GM12878 (cell line): ENCODE data around the gene DIRAS1. TPM values are rescaled to one million over a fixed set of nuclear protein-coding genes. Genes with fewer than 3 reads are reported as not detected.

Experiments used
- ATAC-seq: fragments of 200-7000 bp; cut with Tn5 transposase; 3 replicates; pipeline ENCODE4 v1.9.1; 2020; ENCODE audit warnings: mild to moderate bottlenecking, moderate library complexity
- BruUV-seq: library from RNA; stranded (reverse); fragments of 400-500 nt; replicated peaks from 2 replicates; lab custom pipeline; 2021; lab: Mats Ljungman, UMichigan
- CTCF ChIA-PET: fragments of 300-600 bp; sonication (Branson Sonifier 250); formaldehyde crosslinking; extraction: SDS; loops from one replicate; lab custom pipeline; 2021; ENCODE audit warnings: inconsistent platforms; lab: Yijun Ruan, JAX
- POLR2A ChIA-PET: fragments of 350-600 bp; formaldehyde crosslinking; extraction: SDS; loops from one replicate; lab custom pipeline; 2021; ENCODE audit warnings: inconsistent platforms; lab: Charles Lee
- RAD21 ChIA-PET: fragments of 300-600 bp; sonication (Branson Sonifier 250); formaldehyde crosslinking; loops from one replicate; lab custom pipeline; 2023; ENCODE audit warnings: antibody characterized with exemption; ENCODE audit not compliant: unreplicated experiment; lab: Charles Lee
- SMC1A ChIA-PET: fragments of 300-600 bp; sonication (Branson Sonifier 250); formaldehyde crosslinking; loops from one replicate; lab custom pipeline; 2023; ENCODE audit not compliant: unreplicated experiment, uncharacterized antibody; lab: Charles Lee
- DNase-seq: peaks from one replicate; pipeline ENCODE4 v3.0.0-alpha.2; 2011; ENCODE audit warnings: low read depth, low spot score
- FAIRE-seq: peaks from 3 replicates; lab custom pipeline; 2011; peaks lifted over from hg19 to GRCh38; lab: Jason Lieb, UNC
- H2AFZ ChIP-seq: 2 replicates; pipeline ENCODE4 v1.6.0; 2011; ENCODE audit warnings: low read depth, low read length, control low read depth; ENCODE audit not compliant: control insufficient read depth
- H3K27ac ChIP-seq: 2 replicates; pipeline ENCODE4 v1.5.1; 2011; ENCODE audit warnings: control low read depth; ENCODE audit not compliant: control insufficient read depth, insufficient read depth
- H3K27me3 ChIP-seq, 2 experiments: replicated peaks in 1 of 2; 2 replicates each; pipeline versions ENCODE4 v1.6.0 to v1.6.1; 2011; ENCODE audit warnings: low read length in 1 of 2; ENCODE audit not compliant: control insufficient read depth in 2 of 2, insufficient read depth in 2 of 2
- H3K36me3 ChIP-seq, 2 experiments: 2 replicates each; pipeline ENCODE4 v1.5.1; 2011; ENCODE audit warnings: low read length in 1 of 2; ENCODE audit not compliant: control insufficient read depth in 2 of 2, insufficient read depth in 2 of 2
- H3K4me1 ChIP-seq: 2 replicates; pipeline ENCODE4 v1.6.1; 2011; ENCODE audit warnings: mild to moderate bottlenecking, low read length, moderate library complexity, mixed read lengths; ENCODE audit not compliant: control insufficient read depth, insufficient read depth
- H3K4me2 ChIP-seq: 2 replicates; pipeline ENCODE4 v1.6.0; 2011; ENCODE audit warnings: control low read depth; ENCODE audit not compliant: control insufficient read depth, insufficient read depth
- H3K4me3 ChIP-seq: fragments of 200-600 bp; sonication (generic); 2 replicates; pipeline ENCODE4 v1.5.1; 2016
- H3K79me2 ChIP-seq: 2 replicates; pipeline ENCODE4 v1.6.0; 2011; ENCODE audit warnings: low read length; ENCODE audit not compliant: control insufficient read depth, insufficient read depth
- H3K9ac ChIP-seq: 2 replicates; pipeline ENCODE4 v1.8.0; 2011; ENCODE audit warnings: low read length, control low read depth, mixed read lengths; ENCODE audit not compliant: control insufficient read depth, insufficient read depth
- H3K9me3 ChIP-seq: replicated peaks from 3 replicates; pipeline ENCODE4 v1.5.1; 2011; ENCODE audit warnings: mild to moderate bottlenecking, low read length; ENCODE audit not compliant: control insufficient read depth, insufficient read depth
- H4K20me1 ChIP-seq: 2 replicates; pipeline ENCODE4 v1.6.0; 2011; ENCODE audit not compliant: control insufficient read depth, insufficient read depth
- ATF3 ChIP-seq: IDR thresholded peaks from 2 replicates; pipeline ENCODE4 v1.6.1; 2011; ENCODE audit warnings: low read depth, mild to moderate bottlenecking, low read length, moderate library complexity, borderline replicate concordance; ENCODE audit errors: extremely low read depth
- BMI1 ChIP-seq: fragments of 450-650 bp; IDR thresholded peaks from 2 replicates; pipeline ENCODE4 v1.6.1; 2016; ENCODE audit warnings: mild to moderate bottlenecking, moderate library complexity, borderline replicate concordance
- CEBPB ChIP-seq, 2 experiments: fragments of 150-350 bp in 1 of 2; IDR thresholded peaks; 2 replicates each; pipeline ENCODE4 v1.6.1; 2012 to 2014; ENCODE audit warnings: low read depth in 2 of 2, low read length in 2 of 2, borderline replicate concordance in 1 of 2, inconsistent platforms in 1 of 2
- CHD4 ChIP-seq: fragments of 200-600 bp; sonication (generic); IDR thresholded peaks from 2 replicates; pipeline ENCODE4 v1.6.1; 2016; ENCODE audit warnings: mild to moderate bottlenecking
- EP300 ChIP-seq, 2 experiments: fragments of 150-350 bp in 1 of 2; IDR thresholded peaks; 2 replicates each; pipeline ENCODE4 v1.6.1; 2011 to 2012; ENCODE audit warnings: low read depth in 2 of 2, low read length in 2 of 2, borderline replicate concordance in 1 of 2, improper control_type of control experiment in 1 of 2, inconsistent platforms in 1 of 2; ENCODE audit not compliant: control insufficient read depth in 1 of 2
- MEF2A ChIP-seq: IDR thresholded peaks from 2 replicates; pipeline ENCODE4 v1.6.1; 2011; ENCODE audit warnings: low read depth, mild to moderate bottlenecking, low read length, moderate library complexity; ENCODE audit not compliant: insufficient read depth
- NR2C2 ChIP-seq: IDR thresholded peaks from 2 replicates; pipeline ENCODE4 v1.6.1; 2011; ENCODE audit warnings: borderline replicate concordance, low read depth; ENCODE audit not compliant: control insufficient read depth, insufficient read length
- RUNX3 ChIP-seq: IDR thresholded peaks from 2 replicates; pipeline ENCODE4 v1.6.1; 2012; ENCODE audit warnings: low read length, inconsistent platforms
- STAT1 ChIP-seq: fragments of 450-650 bp; conservative IDR thresholded peaks from 2 replicates; pipeline ENCODE4 v1.6.1; 2014; ENCODE audit warnings: antibody characterized with exemption, mild to moderate bottlenecking
- TCF3 ChIP-seq: IDR thresholded peaks from 2 replicates; pipeline ENCODE4 v1.6.1; 2012; ENCODE audit warnings: low read depth, mild to moderate bottlenecking, low read length, borderline replicate concordance; ENCODE audit not compliant: insufficient read depth
- YY1 ChIP-seq: IDR thresholded peaks from 2 replicates; pipeline ENCODE4 v1.6.1; 2011; ENCODE audit warnings: low read depth, mild to moderate bottlenecking, low read length
- WGBS: methylation state at CpG from one replicate; pipeline ENCODE4 v1.1.6; 2016; ENCODE audit warnings: low lambda C conversion rate; ENCODE audit not compliant: insufficient replicate concordance, insufficient coverage; ENCODE audit errors: missing lambda C conversion rate; 5-methylcytosine and 5-hydroxymethylcytosine counted together
- in situ Hi-C: fragments of 300-500 bp; cut with MboI; formaldehyde crosslinking; loops from 9 replicates; pipeline ENCODE4 v1.14.3; 2018; ENCODE audit warnings: mixed read lengths
- intact Hi-C: fragments of 100-400 bp; cut with micrococcal nuclease; formaldehyde crosslinking; loops from one replicate; pipeline ENCODE4 v1.14.2; 2022; ENCODE audit not compliant: unreplicated experiment
- polyA plus RNA-seq, 11 experiments: library from polyadenylated mRNA; depleted of rRNA in 4 of 11; unstranded in 6 of 11; stranded (reverse) in 5 of 11; fragments of >200 nt; fragmentation: Nextera tagmentation in 4 of 11; fragmentation: Illumina TruSeq in 1 of 11; extraction: Ambion mirVana in 4 of 11; extraction: Trizol in 1 of 11; gene quantifications; 1 replicate in 1 of 11; 2 replicates in 10 of 11; pipeline versions ENCODE4 v1.2.1 to v1.2.3, GENCODE V29; 2011 to 2016; ENCODE audit warnings: inconsistent platforms in 2 of 11, missing spikeins in 2 of 11, low read depth in 1 of 11
- total RNA-seq, 4 experiments: library from RNA; depleted of rRNA in 3 of 4; stranded (reverse); fragments of >200 nt in 3 of 4; fragmentation: Illumina TruSeq in 1 of 4; extraction: Trizol in 1 of 4; gene quantifications; 2 replicates each; pipeline versions ENCODE4 v1.2.1 to v1.2.3, GENCODE V29; 2013 to 2021
- TF ChIP-seq, protein P1 (sequence below): IDR thresholded peaks from 2 replicates; pipeline ENCODE4 v1.6.1; 2012; ENCODE audit warnings: low read depth, low read length, improper control_type of control experiment
- TF ChIP-seq, protein P2 (sequence below): IDR thresholded peaks from 2 replicates; pipeline ENCODE4 v1.6.1; 2011; ENCODE audit warnings: mild to moderate bottlenecking, low read depth, low read length, moderate library complexity; ENCODE audit not compliant: insufficient replicate concordance
- TF ChIP-seq, protein P3 (sequence below): fragments of 450-650 bp; IDR thresholded peaks from 2 replicates; pipeline ENCODE4 v1.6.1; 2017; ENCODE audit warnings: mild to moderate bottlenecking, moderate library complexity

Gene DIRAS1
- total and polyA plus RNA-seq, 10 of the 15 experiments (the other 5 are each of a cell fraction or from before 2014, with no cell fraction given): 0.04 to 0.18 (median 0.08) TPM; not detected in 3

GRCh38 chr19:2729943-2730818 is 9.0 kb upstream of the DIRAS1 start:
- intact Hi-C loops: no loop called here
- no peak for FAIRE-seq

More at GRCh38 chr19:2729943-2730818, 9.0 kb upstream of the DIRAS1 start:
- ChIA-PET CTCF (interaction anchor here (0.6 kb wide), 2 partner anchors 9 to 756 kb away, joined by 3 read pairs; no protein-coding TSS in a partner anchor), RAD21 (no interaction called here), POLR2A (no interaction called here), SMC1A (no interaction called here)
- no peak overlapping the region for H3K4me2 ChIP-seq
- H3K9me3 ChIP-seq: no peaks in the 10 kb centered on the region
- H3K36me3 ChIP-seq: peaks cover 3% of the 10 kb centered on the region in 2 experiments; a peak in 3 of 4 replicates
- DNase-seq (no peak), ATAC-seq (no peak)
- 90% methylated on average over 26 of the region's 26 CpGs for WGBS
- no peaks in the 10 kb centered on the region for H3K4me1 ChIP-seq
- in situ Hi-C loops: no loop called here
- H3K27ac ChIP-seq: no peak overlapping the region
- TF ChIP-seq, protein P1, sequence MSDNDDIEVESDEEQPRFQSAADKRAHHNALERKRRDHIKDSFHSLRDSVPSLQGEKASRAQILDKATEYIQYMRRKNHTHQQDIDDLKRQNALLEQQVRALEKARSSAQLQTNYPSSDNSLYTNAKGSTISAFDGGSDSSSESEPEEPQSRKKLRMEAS: no peak
- TF ChIP-seq YY1 (no peak), RUNX3 (no peak), BMI1 (no peak), TCF3 (no peak), NR2C2 (no peak), EP300 (IDR thresholded peaks at IDR 0.05; ENCODE audit: borderline replicate concordance in 1 of 2, control insufficient read depth in 1 of 2, low read depth in 2 of 2, low read length in 2 of 2) (no peak), CHD4 (no peak), MEF2A (no peak), STAT1 (no peak), ATF3 (no peak), CEBPB (IDR thresholded peaks at IDR 0.05; ENCODE audit: borderline replicate concordance in 1 of 2, low read depth in 2 of 2, low read length in 2 of 2) (no peak)
- TF ChIP-seq, protein P2, sequence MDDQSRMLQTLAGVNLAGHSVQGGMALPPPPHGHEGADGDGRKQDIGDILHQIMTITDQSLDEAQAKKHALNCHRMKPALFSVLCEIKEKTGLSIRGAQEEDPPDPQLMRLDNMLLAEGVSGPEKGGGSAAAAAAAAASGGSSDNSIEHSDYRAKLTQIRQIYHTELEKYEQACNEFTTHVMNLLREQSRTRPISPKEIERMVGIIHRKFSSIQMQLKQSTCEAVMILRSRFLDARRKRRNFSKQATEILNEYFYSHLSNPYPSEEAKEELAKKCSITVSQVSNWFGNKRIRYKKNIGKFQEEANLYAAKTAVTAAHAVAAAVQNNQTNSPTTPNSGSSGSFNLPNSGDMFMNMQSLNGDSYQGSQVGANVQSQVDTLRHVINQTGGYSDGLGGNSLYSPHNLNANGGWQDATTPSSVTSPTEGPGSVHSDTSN: no peak
- TF ChIP-seq, protein P3, sequence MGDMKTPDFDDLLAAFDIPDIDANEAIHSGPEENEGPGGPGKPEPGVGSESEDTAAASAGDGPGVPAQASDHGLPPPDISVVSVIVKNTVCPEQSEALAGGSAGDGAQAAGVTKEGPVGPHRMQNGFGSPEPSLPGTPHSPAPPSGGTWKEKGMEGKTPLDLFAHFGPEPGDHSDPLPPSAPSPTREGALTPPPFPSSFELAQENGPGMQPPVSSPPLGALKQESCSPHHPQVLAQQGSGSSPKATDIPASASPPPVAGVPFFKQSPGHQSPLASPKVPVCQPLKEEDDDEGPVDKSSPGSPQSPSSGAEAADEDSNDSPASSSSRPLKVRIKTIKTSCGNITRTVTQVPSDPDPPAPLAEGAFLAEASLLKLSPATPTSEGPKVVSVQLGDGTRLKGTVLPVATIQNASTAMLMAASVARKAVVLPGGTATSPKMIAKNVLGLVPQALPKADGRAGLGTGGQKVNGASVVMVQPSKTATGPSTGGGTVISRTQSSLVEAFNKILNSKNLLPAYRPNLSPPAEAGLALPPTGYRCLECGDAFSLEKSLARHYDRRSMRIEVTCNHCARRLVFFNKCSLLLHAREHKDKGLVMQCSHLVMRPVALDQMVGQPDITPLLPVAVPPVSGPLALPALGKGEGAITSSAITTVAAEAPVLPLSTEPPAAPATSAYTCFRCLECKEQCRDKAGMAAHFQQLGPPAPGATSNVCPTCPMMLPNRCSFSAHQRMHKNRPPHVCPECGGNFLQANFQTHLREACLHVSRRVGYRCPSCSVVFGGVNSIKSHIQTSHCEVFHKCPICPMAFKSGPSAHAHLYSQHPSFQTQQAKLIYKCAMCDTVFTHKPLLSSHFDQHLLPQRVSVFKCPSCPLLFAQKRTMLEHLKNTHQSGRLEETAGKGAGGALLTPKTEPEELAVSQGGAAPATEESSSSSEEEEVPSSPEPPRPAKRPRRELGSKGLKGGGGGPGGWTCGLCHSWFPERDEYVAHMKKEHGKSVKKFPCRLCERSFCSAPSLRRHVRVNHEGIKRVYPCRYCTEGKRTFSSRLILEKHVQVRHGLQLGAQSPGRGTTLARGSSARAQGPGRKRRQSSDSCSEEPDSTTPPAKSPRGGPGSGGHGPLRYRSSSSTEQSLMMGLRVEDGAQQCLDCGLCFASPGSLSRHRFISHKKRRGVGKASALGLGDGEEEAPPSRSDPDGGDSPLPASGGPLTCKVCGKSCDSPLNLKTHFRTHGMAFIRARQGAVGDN: no peak
- H4K20me1 ChIP-seq: no peaks in the 10 kb centered on the region
- H3K9ac ChIP-seq: no peak overlapping the region
- H3K27me3 ChIP-seq: no peaks in the 10 kb centered on the region
- no peaks in the 10 kb centered on the region for H3K79me2 ChIP-seq
- no TSS peak for BruUV-seq
- no peak overlapping the region for H3K4me3 ChIP-seq
- no peak overlapping the region for H2AFZ ChIP-seq
